Measurements from ENCODE around the gene KLK6. TPM values are rescaled to one million over a fixed set of nuclear protein-coding genes. Genes with fewer than 3 reads are reported as not detected.

Gene KLK6
- total and polyA plus RNA-seq, 2 donors (not counting 3 experiments of a cell fraction or from before 2014, with no cell fraction given) = 0.12 TPM; not detected in 1

- Histone ChIP-seq H3K27ac (ENCODE audit: insufficient read depth, low read depth, low read length) (no peak overlapping the region), H2AFZ (ENCODE audit: low read depth, low read length) (no peak overlapping the region), H3K79me2 (ENCODE audit: control insufficient read depth, insufficient read depth, low read length) (no peaks in the 10 kb centered on the region), H3K36me3 (ENCODE audit: control insufficient read depth in 2 of 2, extremely low read depth in 1 of 2, insufficient read depth in 2 of 2, low read length in 2 of 2) (no peaks in the 10 kb centered on the region), H3K4me2 (ENCODE audit: insufficient read depth, low read length) (no peak overlapping the region), H3K9ac (replicated peaks; ENCODE audit: extremely low read depth, insufficient read depth, low read length) (no peak overlapping the region), H3K4me3 (replicated peaks in 1 of 3; ENCODE audit: insufficient read depth in 1 of 3, low read depth in 1 of 3, low read length in 3 of 3) (no peak overlapping the region), H3K9me1 (replicated peaks; ENCODE audit: control insufficient read depth, extremely low read depth, insufficient read depth, low read length) (no peaks in the 10 kb centered on the region), H3K27me3 (ENCODE audit: control insufficient read depth in 2 of 2, insufficient read depth in 2 of 2, low read length in 2 of 2) (no peaks in the 10 kb centered on the region), H3K4me1 (ENCODE audit: control insufficient read depth, extremely low read depth, insufficient read depth, low read length) (no peaks in the 10 kb centered on the region), H3K9me3 (replicated peaks; ENCODE audit: control insufficient read depth, insufficient read depth, low read length) (no peaks in the 10 kb centered on the region), H4K20me1 (replicated peaks; ENCODE audit: control insufficient read depth, extremely low read depth, insufficient read depth, low read length) (no peaks in the 10 kb centered on the region)
- no peak for FAIRE-seq
- no peak for DNase-seq (ENCODE audit: low read depth, low spot score)
- no TSS peak for BruUV-seq (replicated peaks)
- ChIA-PET CTCF (interaction anchor here (1.2 kb wide), 1 partner anchor 11 kb away, joined by 4 read pairs; no protein-coding TSS in a partner anchor), POLR2A (no interaction called here)
- intact Hi-C loops (cut with micrococcal nuclease) = no loop called here
- TF ChIP-seq MYC (IDR thresholded peaks at IDR 0.05; ENCODE audit: low read depth, low read length) (no peak), GATA2 (IDR thresholded peaks at IDR 0.05; ENCODE audit: insufficient read depth, insufficient read length, low read depth, low read length) (no peak), POLR2A (IDR thresholded peaks at IDR 0.05; ENCODE audit: low read depth, low read length) (no peak)
- dilution Hi-C loops (cut with MboI; ENCODE audit: extremely low pct_ligation_motif_present, low sequenced_read_pairs) = no loop called here
Observed at GRCh38 chr19:51006406-51006805, 37.0 kb upstream of the KLK6 start.

DNA sequence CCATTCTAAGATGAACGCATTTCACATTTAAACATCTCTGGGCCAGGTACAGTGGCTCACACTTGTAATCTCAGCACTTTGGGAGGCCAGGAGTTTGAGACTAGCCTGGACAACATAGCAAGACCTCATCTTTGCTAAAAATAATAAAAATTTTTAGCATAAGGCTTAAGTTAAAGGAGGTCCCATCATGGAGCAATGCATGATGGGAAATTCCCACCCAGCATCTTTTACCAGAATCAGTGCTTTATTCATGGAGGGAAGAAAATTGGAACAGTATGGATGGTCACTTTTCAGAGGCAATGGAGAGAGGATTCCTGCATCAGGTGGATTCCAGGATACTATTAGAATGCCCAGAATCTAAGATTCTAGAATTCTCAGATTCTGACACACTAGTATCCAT is 35.9 kb upstream of the KLK6 start:
- H3K9ac ChIP-seq (replicated peaks; ENCODE audit: extremely low read depth, insufficient read depth, low read length) = no peak overlapping the region
- no peaks in the 10 kb centered on the region for H3K9me3 ChIP-seq (replicated peaks; ENCODE audit: control insufficient read depth, insufficient read depth, low read length)
- DNase-seq (ENCODE audit: low read depth, low spot score) (no peak), FAIRE-seq (no peak)
- POLR2A ChIA-PET = no interaction called here
- dilution Hi-C loops (cut with MboI; ENCODE audit: extremely low pct_ligation_motif_present, low sequenced_read_pairs) = no loop called here
- intact Hi-C loops (cut with micrococcal nuclease) = no loop called here
- H4K20me1 ChIP-seq (replicated peaks; ENCODE audit: control insufficient read depth, extremely low read depth, insufficient read depth, low read length) = no peaks in the 10 kb centered on the region
- no peaks in the 10 kb centered on the region for H3K79me2 ChIP-seq (ENCODE audit: control insufficient read depth, insufficient read depth, low read length)
- no peak for TF ChIP-seq POLR2A (IDR thresholded peaks at IDR 0.05; ENCODE audit: low read depth, low read length)
- no peak for TF ChIP-seq GATA2 (IDR thresholded peaks at IDR 0.05; ENCODE audit: insufficient read depth, insufficient read length, low read depth, low read length)
- TF ChIP-seq FOS (IDR thresholded peaks at IDR 0.05; ENCODE audit: borderline replicate concordance, insufficient read depth, low read length) = no peak
- TF ChIP-seq, protein P1, sequence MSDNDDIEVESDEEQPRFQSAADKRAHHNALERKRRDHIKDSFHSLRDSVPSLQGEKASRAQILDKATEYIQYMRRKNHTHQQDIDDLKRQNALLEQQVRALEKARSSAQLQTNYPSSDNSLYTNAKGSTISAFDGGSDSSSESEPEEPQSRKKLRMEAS (IDR thresholded peaks at IDR 0.05; ENCODE audit: insufficient read depth, insufficient read length) = no peak
- TF ChIP-seq JUN (IDR thresholded peaks at IDR 0.05; ENCODE audit: borderline replicate concordance, insufficient read depth, insufficient read length, low read depth) = no peak
- no peak for TF ChIP-seq MYC (IDR thresholded peaks at IDR 0.05; ENCODE audit: low read depth, low read length)
- TF ChIP-seq EZH2 (IDR thresholded peaks at IDR 0.05; ENCODE audit: borderline replicate concordance, low read depth, low read length, severe bottlenecking) = no peak
- no peak overlapping the region for H3K4me2 ChIP-seq (ENCODE audit: insufficient read depth, low read length)
- H3K27me3 ChIP-seq (ENCODE audit: control insufficient read depth in 2 of 2, insufficient read depth in 2 of 2, low read length in 2 of 2) = no peaks in the 10 kb centered on the region
- no TSS peak for BruUV-seq (replicated peaks)
- no peak overlapping the region for H3K27ac ChIP-seq (ENCODE audit: insufficient read depth, low read depth, low read length)
- CTCF ChIA-PET = no interaction called here
- H3K4me3 ChIP-seq (replicated peaks in 1 of 3; ENCODE audit: insufficient read depth in 1 of 3, low read depth in 1 of 3, low read length in 3 of 3) = no peak overlapping the region
- no peaks in the 10 kb centered on the region for H3K9me1 ChIP-seq (replicated peaks; ENCODE audit: control insufficient read depth, extremely low read depth, insufficient read depth, low read length)
- H3K4me1 ChIP-seq (ENCODE audit: control insufficient read depth, extremely low read depth, insufficient read depth, low read length) = no peaks in the 10 kb centered on the region
- no peaks in the 10 kb centered on the region for H3K36me3 ChIP-seq (ENCODE audit: control insufficient read depth in 2 of 2, extremely low read depth in 1 of 2, insufficient read depth in 2 of 2, low read length in 2 of 2)
- no peak overlapping the region for H2AFZ ChIP-seq (ENCODE audit: low read depth, low read length)

Data from endothelial cell of umbilical vein (primary cell).